Adrenal gland (tissue), 12 donors: Measurements from ENCODE around the gene EOGT. TPM values are rescaled to one million over a fixed set of nuclear protein-coding genes. Genes with fewer than 3 reads are reported as not detected.

ENCODE experiments used
- DNase-seq, 7 donors: peaks; one replicate each; pipeline ENCODE4 v3.0.0-alpha.2; 2019 to 2020
- H3K27ac ChIP-seq, 5 donors: fragments of 200-600 bp; sonication (generic) in 4 of 5; 1 replicate in 3 of 5; 2 replicates in 2 of 5; pipeline versions ENCODE4 v1.5.1 to v1.8.0; 2016 to 2020; ENCODE audit warnings: mild to moderate bottlenecking in 1 of 5
- H3K27me3 ChIP-seq: fragments of 200-600 bp; 2 replicates; pipeline ENCODE4 v1.8.0; 2021
- H3K36me3 ChIP-seq, 2 donors: fragments of 200-600 bp; replicated peaks in 1 of 2; 1 replicate in 1 of 2; 2 replicates in 1 of 2; pipeline versions ENCODE4 v1.5.1 to v1.8.0; 2018 to 2022
- H3K4me1 ChIP-seq, 2 donors: fragments of 200-600 bp; replicated peaks in 1 of 2; 1 replicate in 1 of 2; 2 replicates in 1 of 2; pipeline versions ENCODE4 v1.5.1 to v1.8.0; 2018 to 2021
- H3K4me3 ChIP-seq, 4 donors: fragments of 200-600 bp; sonication (generic) in 3 of 4; one replicate each; pipeline ENCODE4 v1.5.1; 2016 to 2018
- H3K9me3 ChIP-seq, 3 donors: fragments of 200-600 bp; sonication (generic) in 1 of 3; replicated peaks in 1 of 3; 1 replicate in 2 of 3; 2 replicates in 1 of 3; pipeline versions ENCODE4 v1.5.1 to v1.8.0; 2016 to 2021
- CTCF ChIP-seq, 6 experiments: fragments of 450-650 bp in 4 of 6; fragments of 200-600 bp in 2 of 6; sonication (generic) in 1 of 6; IDR thresholded peaks; 1 replicate in 5 of 6; 2 replicates in 1 of 6; pipeline versions ENCODE4 v1.5.1 to v1.8.0; 2016 to 2021; ENCODE audit warnings: antibody characterized with exemption in 6 of 6, mild to moderate bottlenecking in 2 of 6, moderate library complexity in 1 of 6
- POLR2A ChIP-seq, 2 donors: fragments of 450-650 bp; IDR thresholded peaks; one replicate each; pipeline ENCODE4 v1.6.1; 2017; ENCODE audit warnings: antibody characterized with exemption in 2 of 2, mild to moderate bottlenecking in 2 of 2, moderate library complexity in 1 of 2
- WGBS, 4 donors: extraction: QIAGEN DNeasy Blood & Tissue Kit in 2 of 4; methylation state at CpG; one replicate each; pipeline versions ENCODE4 v1.1.5 to v1.1.7; 2013 to 2017; 5-methylcytosine and 5-hydroxymethylcytosine counted together
- intact Hi-C, 2 donors: fragments of 100-400 bp; cut with DNase I; formaldehyde crosslinking; loops; one replicate each; pipeline versions ENCODE4 v1.14.1 to v1.15.0; 2022 to 2023
- polyA plus RNA-seq, 3 donors: library from polyadenylated mRNA; stranded (reverse); fragments of 200-250 nt in 2 of 3; fragments of 350-450 nt in 1 of 3; fragmentation: Illumina TruSeq in 1 of 3; extraction: RNeasy Lipid Tissue Mini Kit (QIAGEN cat#74804) in 1 of 3; gene quantifications; one replicate each; pipeline ENCODE4 v1.2.3, GENCODE V29; 2013 to 2014
- total RNA-seq, 9 donors: library from RNA; depleted of rRNA in 4 of 9; stranded (reverse); fragments of >200 nt in 4 of 9; fragments of 120-200 nt in 1 of 9; fragmentation: NEBNext Ultra II Directional in 1 of 9; extraction: Animal tissue kit (Norgen Biotek cat#: 25700) in 1 of 9; gene quantifications; one replicate each; pipeline versions ENCODE4 v1.1.0 to v1.2.4, GENCODE V29; 2013 to 2023
- donor health status: healthy with polysubstance abuse.
- donor health status: Bipolar disorder and iron deficiency.
- donor health status: DM: yes; HTN: yes; CAD: no.
- donor health status: DM: no; HTN: no; CAD: no.
- donor health status: DM: no; HTN: no; CAD: no.
- donor health status: DM: yes; HTN: yes; CAD: no.

The EOGT gene
- total and polyA plus RNA-seq, 12 donors = 15.9 to 43.7 (median 21.9) TPM

DNA sequence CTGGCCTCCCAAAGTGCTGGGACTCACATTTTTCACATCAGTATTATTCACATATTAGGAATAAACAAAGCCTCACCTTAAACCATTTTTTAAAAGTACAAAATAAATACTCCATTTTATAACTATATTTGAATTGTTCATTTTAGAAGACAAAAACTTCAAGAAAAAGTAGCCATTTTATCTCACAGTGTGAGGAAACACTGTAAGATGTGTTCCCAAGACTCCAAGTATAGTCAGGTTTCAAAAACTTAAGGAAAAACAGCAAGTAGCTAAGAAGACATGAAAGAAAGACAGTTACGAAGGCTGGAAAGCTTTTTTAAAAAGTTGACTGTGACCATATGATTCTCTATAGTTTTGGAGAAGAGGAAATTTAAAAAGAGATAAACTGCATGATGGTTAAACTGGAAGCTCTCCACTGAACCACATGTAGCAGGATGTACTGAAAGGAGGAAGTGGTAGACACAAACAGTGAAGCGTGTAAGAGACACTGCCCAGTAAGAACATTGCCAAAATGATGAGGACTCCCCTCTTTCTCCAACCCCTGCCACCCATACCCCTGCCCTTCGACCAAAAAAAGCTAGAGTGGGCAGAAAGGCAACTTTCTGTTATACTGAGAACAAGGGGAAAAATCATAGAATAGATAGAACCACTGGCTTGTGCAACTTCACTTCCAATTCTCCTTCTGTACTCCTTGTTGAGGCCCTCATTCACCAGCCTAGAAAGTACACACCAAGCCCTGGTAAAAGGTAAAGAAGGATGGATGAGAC, 44.9 kb upstream of the EOGT start:
- no peak for TF ChIP-seq CTCF (IDR thresholded peaks at IDR 0.05)
- TF ChIP-seq POLR2A (IDR thresholded peaks at IDR 0.05) = no peak
- Histone ChIP-seq H3K27me3 (no peaks in the 10 kb centered on the region), H3K36me3 (peaks cover 0 to 62% of the 10 kb centered on the region in 2 donors), H3K4me1 (no peaks in the 10 kb centered on the region), H3K27ac (no peak overlapping the region), H3K4me3 (no peak overlapping the region), H3K9me3 (no peaks in the 10 kb centered on the region)
- DNase-seq = no peak
- intact Hi-C loops = no loop called here
- WGBS, 4 donors = 74 to 81% (median 76%) methylated on average over 3 of the region's 3 CpGs

- Histone ChIP-seq H3K27me3 (no peaks in the 10 kb centered on the region), H3K4me1 (peaks cover 0 to 24% of the 10 kb centered on the region in 2 donors), H3K27ac (peak overlapping the region; percentile 44 to 98 (median 83)), H3K36me3 (peaks cover 0 to 29% of the 10 kb centered on the region in 2 donors), H3K9me3 (no peaks in the 10 kb centered on the region), H3K4me3 (peak overlapping the region in 3 of 4 donors; percentile 5 to 81 (median 67))
- 8 to 14% (median 12%) methylated on average over 9 of the region's 9 CpGs for WGBS, 4 donors
- TF ChIP-seq POLR2A (IDR thresholded peaks at IDR 0.05) = no peak
- TF ChIP-seq CTCF (IDR thresholded peaks at IDR 0.05) = no peak
- DNase-seq = no peak
- intact Hi-C loops = no loop called here
Observed at GRCh38 chr3:69052472-69052898, 39.0 kb upstream of the EOGT start.

DNA sequence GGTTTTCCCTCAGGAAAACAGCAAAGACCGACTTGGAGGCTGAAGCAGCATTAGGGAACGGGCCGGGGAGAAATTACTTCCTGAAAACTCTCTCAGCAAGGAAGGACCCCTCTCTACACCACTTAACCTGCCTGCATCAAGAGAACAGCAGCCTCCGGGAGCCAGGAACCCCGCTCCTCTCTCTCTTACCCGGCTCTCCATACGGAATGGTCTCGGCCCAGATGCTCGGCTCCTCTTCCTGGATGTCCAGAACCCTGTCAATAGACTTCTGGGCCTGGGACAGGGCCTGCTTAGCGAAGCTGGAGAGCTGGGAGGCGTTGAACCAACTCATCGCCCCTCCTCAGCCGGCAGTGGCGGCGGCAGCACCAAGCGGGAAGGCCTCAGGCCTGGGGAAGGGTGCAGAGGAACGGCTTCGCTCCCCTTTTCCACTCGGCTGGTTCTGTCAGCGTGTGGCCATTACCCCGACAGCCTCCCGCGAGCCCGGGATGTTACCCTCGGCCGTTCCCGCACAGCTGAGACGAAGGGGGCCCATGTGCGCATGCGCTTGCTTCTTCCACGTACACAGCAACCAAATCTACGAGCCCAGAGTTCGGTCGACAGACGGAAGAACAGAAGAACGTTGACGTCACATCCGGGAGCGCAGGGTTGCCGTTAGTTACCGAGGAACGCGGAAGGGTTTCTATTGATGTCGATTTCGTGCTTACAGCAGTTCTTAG, 38.4 kb upstream of the EOGT start, which contains the start of gene TMF1:
TMF1 (minus strand) TSS at position 578 of the 716 bp plus-strand sequence; CDS start at position 331, 247 bp downstream.
- TF ChIP-seq POLR2A (IDR thresholded peaks at IDR 0.05) = peak; percentile 67 to 87
- TF ChIP-seq CTCF (IDR thresholded peaks at IDR 0.05) = no peak
- peak; percentile 97 to 100 (median 99) for DNase-seq
- H3K9me3 ChIP-seq = no peaks in the 10 kb centered on the region
- peaks cover 0 to 29% of the 10 kb centered on the region in 2 donors for H3K4me1 ChIP-seq
- peak within 1 kb of the TSS; percentile 80 to 98 (median 90) for H3K27ac ChIP-seq
- peak within 1 kb of the TSS; percentile 5 to 81 (median 62) for H3K4me3 ChIP-seq
- intact Hi-C loops = no loop called here
- H3K27me3 ChIP-seq = no peaks in the 10 kb centered on the region
- WGBS, 4 donors = 0% methylated on average over 10 to 45 of the region's 45 CpGs
- H3K36me3 ChIP-seq = peaks cover 0 to 30% of the 10 kb centered on the region in 2 donors

DNA sequence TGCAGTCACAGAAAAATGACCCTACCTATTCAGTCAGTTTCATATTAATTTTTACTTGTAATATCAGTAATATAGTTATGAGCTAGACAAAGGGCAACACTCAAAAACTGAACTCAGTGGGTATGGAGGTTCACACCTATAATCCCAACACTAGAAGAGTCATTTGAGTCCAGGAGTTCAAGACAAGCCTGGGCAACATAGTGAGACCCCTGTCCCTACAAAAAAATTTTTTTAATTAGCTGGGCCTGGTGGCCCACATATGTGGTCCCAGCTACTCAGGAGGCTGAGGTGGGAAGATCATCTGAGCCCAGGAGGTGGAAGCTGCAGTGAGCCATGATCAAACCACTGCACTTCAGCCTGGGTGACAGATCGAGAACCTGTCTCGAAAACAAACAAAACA, 35.5 kb upstream of the EOGT start:
- no peak for TF ChIP-seq POLR2A (IDR thresholded peaks at IDR 0.05)
- no peak for TF ChIP-seq CTCF (IDR thresholded peaks at IDR 0.05)
- DNase-seq = no peak
- peaks cover 0 to 38% of the 10 kb centered on the region in 2 donors for H3K4me1 ChIP-seq
- H3K27ac ChIP-seq = no peak overlapping the region
- H3K4me3 ChIP-seq = no peak overlapping the region
- intact Hi-C loops = no loop called here
- H3K9me3 ChIP-seq = no peaks in the 10 kb centered on the region
- no peaks in the 10 kb centered on the region for H3K27me3 ChIP-seq
- WGBS, 4 donors = 90 to 98% (median 96%) methylated on average over 2 of the region's 2 CpGs
- peaks cover 0 to 35% of the 10 kb centered on the region in 2 donors for H3K36me3 ChIP-seq
